GM19351 (cell line): Measurements from ENCODE around the gene FBXL5.

ENCODE experiments used
- ATAC-seq: cut with Tn5 transposase; IDR thresholded peaks from one replicate; pipeline ENCODE4 v1.9.1; 2021; ENCODE audit warnings: mild to moderate bottlenecking, moderate library complexity; ENCODE audit not compliant: unreplicated experiment

The FBXL5 gene

DNA sequence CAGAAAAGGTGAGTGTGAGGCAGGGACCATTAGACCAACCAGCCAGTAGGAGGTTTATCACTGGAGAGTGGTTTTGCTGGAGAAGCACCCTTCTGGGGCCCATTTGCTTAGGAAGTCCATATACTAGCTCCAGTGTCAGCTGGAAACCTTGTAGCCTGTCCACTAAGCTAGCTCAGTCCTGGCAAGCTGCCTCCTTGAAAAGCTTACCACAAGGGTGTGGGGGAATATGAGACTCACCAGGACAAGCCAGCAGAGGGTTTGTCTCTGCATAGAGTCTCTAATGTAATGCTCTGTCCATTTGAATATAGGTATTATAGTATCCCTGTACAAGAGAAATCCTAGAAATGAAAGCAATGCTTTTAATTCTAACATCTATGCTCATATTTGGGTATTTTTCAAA lies 86.3 kb downstream of the FBXL5 start:
- ATAC-seq = no peak

DNA sequence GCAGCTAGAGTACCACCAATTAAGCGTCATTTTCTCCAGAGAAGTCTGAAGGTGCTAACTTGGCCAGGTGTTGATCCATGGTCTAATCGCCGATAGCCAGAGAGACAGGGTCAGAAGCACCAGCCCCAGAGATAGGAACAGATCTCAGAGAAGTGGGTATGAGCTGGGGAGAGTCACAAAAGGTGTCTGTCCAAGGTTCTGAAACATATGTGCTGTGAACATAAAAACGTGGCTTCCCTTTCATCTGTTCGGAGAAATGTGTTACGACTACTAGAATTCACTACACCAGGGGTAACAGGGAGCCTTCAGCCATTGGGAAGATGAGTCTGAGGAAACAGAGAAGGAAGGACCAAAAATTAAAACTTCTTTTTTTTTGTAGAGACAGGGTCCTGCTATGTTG lies 91.3 kb downstream of the FBXL5 start:
- no peak for ATAC-seq

DNA sequence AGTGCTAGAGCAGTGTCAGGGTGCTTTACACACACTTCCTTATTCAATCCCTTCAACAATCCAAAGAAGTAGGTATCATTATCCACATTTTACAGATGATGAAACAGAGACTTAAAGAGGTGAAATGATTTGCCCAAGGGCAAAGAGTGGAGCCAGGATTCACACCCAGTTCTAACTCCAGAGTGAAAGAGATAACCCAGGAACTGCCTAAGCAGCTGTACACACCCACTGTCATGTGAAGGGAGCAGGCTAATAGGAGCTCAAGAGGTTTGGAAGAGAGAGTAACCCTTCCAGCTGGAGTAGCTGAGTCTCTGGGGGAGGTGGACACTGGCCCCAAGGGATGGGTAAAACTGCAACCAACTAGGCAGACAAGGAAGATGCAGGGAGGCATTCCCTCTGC lies 92.5 kb downstream of the FBXL5 start:
- ATAC-seq = no peak

GRCh38 chr4:15562114-15562513 lies 93.0 kb downstream of the FBXL5 start:
- no peak for ATAC-seq

DNA sequence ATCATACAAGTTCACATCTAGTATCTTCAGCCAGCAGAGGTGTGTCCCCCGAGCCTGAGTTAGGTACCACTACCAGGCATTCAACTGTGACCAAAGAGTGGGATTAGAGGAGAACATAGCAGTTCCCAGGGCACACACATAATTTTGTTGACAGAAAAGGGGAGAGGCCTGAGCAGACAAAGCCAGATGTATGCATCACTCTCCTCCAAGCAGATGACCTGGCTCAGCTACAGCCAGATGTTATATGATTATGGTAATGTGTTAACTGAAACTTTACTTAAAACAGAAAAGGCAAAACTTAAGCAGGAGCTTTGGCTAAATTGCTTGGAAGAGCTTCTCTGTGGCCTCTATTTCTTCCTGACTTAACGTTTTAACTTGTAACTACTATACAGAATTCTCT lies 96.6 kb downstream of the FBXL5 start:
- ATAC-seq = no peak

GRCh38 chr4:15557786-15558550 lies 97.2 kb downstream of the FBXL5 start:
- ATAC-seq = no peak

GRCh38 chr4:15556511-15557092 lies 98.6 kb downstream of the FBXL5 start:
- no peak for ATAC-seq
